IMR-90 (cell line): Measurements from ENCODE around the gene PRKAG1.
A peak's percentile ranks its signal among the peaks of the same experiment; 100 is the strongest.

Experiments used
- CHD1 ChIP-seq: IDR thresholded peaks from 2 replicates; pipeline ENCODE4 v1.6.1; 2012; ENCODE audit warnings: low read depth, low read length, improper control_type of control experiment
- CTCF ChIP-seq: conservative IDR thresholded peaks from 2 replicates; pipeline ENCODE4 v1.5.1; 2012; ENCODE audit warnings: mild to moderate bottlenecking, low read depth, low read length, improper control_type of control experiment
- MXI1 ChIP-seq: IDR thresholded peaks from 2 replicates; pipeline ENCODE4 v1.6.1; 2012; ENCODE audit warnings: low read depth, mild to moderate bottlenecking, low read length, moderate library complexity, borderline replicate concordance
- POLR2A ChIP-seq: IDR thresholded peaks from 2 replicates; pipeline ENCODE4 v1.6.1; 2012; ENCODE audit warnings: mild to moderate bottlenecking, low read depth, low read length
- RAD21 ChIP-seq: IDR thresholded peaks from 2 replicates; pipeline ENCODE4 v1.6.1; 2012; ENCODE audit warnings: low read length, improper control_type of control experiment

- TF ChIP-seq CTCF: peak; percentile 60
- no peak for TF ChIP-seq POLR2A
- peak; percentile 56 for TF ChIP-seq RAD21
- TF ChIP-seq CHD1: no peak
- TF ChIP-seq MXI1: no peak
Measured at GRCh38 chr12:48973941-48974673, 44.5 kb downstream of the PRKAG1 start.
